Measurements from ENCODE around the gene TAF11L10. TPM values are rescaled to one million over a fixed set of nuclear protein-coding genes. Genes with fewer than 3 reads are reported as not detected.

Gene TAF11L10
- polyA plus RNA-seq, 1 experiment: not detected

Small RNAs within 50 kb of the gene (small RNA-seq; reads per million reads assigned to genes)
- gene AC233724.1 (ENCODE audit: insufficient read length, low read depth): not detected
- gene AC233724.3 (ENCODE audit: insufficient read length, low read depth): not detected
- not detected for gene AC233724.4 (ENCODE audit: insufficient read length, low read depth)
- gene AC233724.6 (ENCODE audit: insufficient read length, low read depth): not detected
- not detected for gene AC233724.7 (ENCODE audit: insufficient read length, low read depth)

Other genes with a start within 250 kb of the TAF11L10 start
- not detected in 2 replicates for gene TAF11L2, start 99.6 kb downstream of the TAF11L10 start, polyA plus RNA-seq (2011; rRNA removed)
- gene TAF11L3, start 79.5 kb downstream of the TAF11L10 start, polyA plus RNA-seq (2011; rRNA removed): not detected in 2 replicates
- not detected in 2 replicates for gene TAF11L4, start 76.0 kb downstream of the TAF11L10 start, polyA plus RNA-seq (2011; rRNA removed)
- not detected in 2 replicates for gene TAF11L5, start 72.6 kb downstream of the TAF11L10 start, polyA plus RNA-seq (2011; rRNA removed)
- gene TAF11L6, start 69.2 kb downstream of the TAF11L10 start, polyA plus RNA-seq (2011; rRNA removed): not detected in 2 replicates
- not detected in 2 replicates for gene TAF11L7, start 12.1 kb downstream of the TAF11L10 start, polyA plus RNA-seq (2011; rRNA removed)
- gene TAF11L8, start 6.9 kb downstream of the TAF11L10 start, polyA plus RNA-seq (2011; rRNA removed): not detected in 2 replicates
- not detected in 2 replicates for gene TAF11L9, start 3.4 kb downstream of the TAF11L10 start, polyA plus RNA-seq (2011; rRNA removed)
- gene TAF11L11, start 6.4 kb upstream of the TAF11L10 start, polyA plus RNA-seq (2011; rRNA removed): not detected in 2 replicates
- gene TAF11L12, start 12.6 kb upstream of the TAF11L10 start, polyA plus RNA-seq (2011; rRNA removed): not detected in 2 replicates
- not detected in 2 replicates for gene TAF11L13, start 34.3 kb upstream of the TAF11L10 start, polyA plus RNA-seq (2011; rRNA removed)
- gene TAF11L14, start 36.6 kb upstream of the TAF11L10 start, polyA plus RNA-seq (2011; rRNA removed): not detected in 2 replicates